ENCODE measurements around the gene ACSL6. TPM values are rescaled to one million over a fixed set of nuclear protein-coding genes. Genes with fewer than 3 reads are reported as not detected.
A peak's percentile ranks its signal among the peaks of the same experiment; 100 is the strongest.

Gene ACSL6
- total RNA-seq, 1 donor from 2014 or later, result not detected

DNA sequence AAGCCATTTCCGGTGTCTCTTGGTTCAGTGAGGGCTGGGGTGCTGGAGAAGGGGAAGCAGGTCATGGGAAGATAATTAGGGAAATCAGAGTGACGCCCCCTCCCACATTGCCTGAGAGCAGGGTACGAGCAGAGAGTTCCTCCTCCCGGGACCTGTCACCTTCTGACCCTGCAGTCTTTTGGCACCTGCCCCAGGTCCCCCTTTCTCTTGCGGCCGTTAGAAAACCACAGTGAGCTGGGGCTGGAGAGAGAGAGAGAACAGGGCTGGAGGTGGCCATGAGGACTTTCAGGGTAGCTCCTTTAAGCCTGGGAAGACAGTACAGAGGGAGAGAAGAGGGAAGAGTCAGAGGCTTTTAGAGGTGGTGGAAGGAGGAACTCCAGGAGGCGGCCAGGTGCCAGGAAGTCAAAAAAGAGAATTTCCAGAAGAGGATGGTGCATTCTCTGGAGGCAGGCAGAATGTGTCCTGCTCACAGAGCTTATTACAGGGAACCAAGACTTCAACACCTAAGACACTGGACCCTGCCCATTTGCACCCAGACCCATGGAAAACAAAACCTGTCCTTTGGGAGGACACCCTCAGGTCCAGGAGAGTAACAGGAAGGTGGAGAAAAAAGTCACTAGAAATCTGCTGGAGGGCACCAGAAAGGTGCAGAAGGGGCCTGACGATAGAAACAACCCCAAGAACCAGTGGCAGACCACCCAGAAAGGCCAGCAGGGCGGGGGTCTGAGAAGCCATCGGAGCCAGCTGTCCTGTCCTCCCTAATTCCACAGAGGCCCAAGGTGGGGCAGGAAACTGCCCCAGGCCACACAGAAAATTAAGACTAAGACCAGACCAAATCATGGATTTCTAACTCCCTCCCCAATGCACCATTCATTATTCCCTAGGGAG lies 6.5 kb upstream of the ACSL6 start:
- no peaks in the 10 kb centered on the region for H3K36me3 Mint-ChIP-seq
- no peak overlapping the region for H3K4me3 Mint-ChIP-seq
- H3K4me1 Mint-ChIP-seq, result no peaks in the 10 kb centered on the region
- no peak overlapping the region for H3K27ac Mint-ChIP-seq
- no peaks in the 10 kb centered on the region for H3K9me3 Mint-ChIP-seq
- peak in 1 of 2 experiments; percentile 28 for DNase-seq (ENCODE audit: low spot score in 2 of 2, unreplicated experiment in 2 of 2)
- H3K27me3 Mint-ChIP-seq (ENCODE audit: low read depth), result peaks cover 88% of the 10 kb centered on the region
- TF ChIP-seq CTCF (IDR thresholded peaks at IDR 0.05; ENCODE audit: unreplicated experiment), result no peak

- no peak for DNase-seq (ENCODE audit: low spot score in 2 of 2, unreplicated experiment in 2 of 2)
- Mint-ChIP-seq H3K27ac (no peak overlapping the region), H3K36me3 (no peaks in the 10 kb centered on the region), H3K4me3 (no peak overlapping the region), H3K9me3 (no peaks in the 10 kb centered on the region), H3K4me1 (no peaks in the 10 kb centered on the region), H3K27me3 (ENCODE audit: low read depth) (peaks cover 88% of the 10 kb centered on the region)
- TF ChIP-seq CTCF (IDR thresholded peaks at IDR 0.05; ENCODE audit: unreplicated experiment), result no peak
Measured at GRCh38 chr5:132017316-132017715, 5.9 kb upstream of the ACSL6 start.

DNA sequence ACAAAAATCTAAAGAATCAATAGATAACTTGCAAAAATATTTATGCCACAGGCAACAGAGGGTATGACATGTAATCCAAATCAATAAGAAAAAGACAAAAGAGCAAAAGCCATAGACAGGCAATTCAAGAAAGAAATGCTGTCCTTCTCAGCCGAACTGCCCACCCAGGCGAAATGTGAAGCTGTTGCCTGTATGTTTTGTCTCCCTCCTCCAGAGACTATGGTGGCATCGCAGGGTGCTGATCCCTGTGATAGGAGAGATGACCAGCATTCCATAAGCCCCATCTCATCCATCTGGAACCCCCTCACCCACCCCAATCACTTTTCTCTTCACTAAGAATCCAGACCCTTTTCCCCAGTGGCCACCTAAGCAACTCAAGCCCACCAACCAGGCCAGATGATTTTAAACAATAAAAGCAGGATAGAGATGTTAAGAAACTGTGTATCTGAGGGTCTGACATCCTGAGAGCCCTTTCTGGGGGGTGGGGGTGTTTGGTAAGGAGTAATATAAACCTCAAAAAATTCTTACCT lies 5.3 kb upstream of the ACSL6 start:
- no peaks in the 10 kb centered on the region for H3K4me1 Mint-ChIP-seq
- H3K4me3 Mint-ChIP-seq, result no peak overlapping the region
- H3K36me3 Mint-ChIP-seq, result no peaks in the 10 kb centered on the region
- H3K9me3 Mint-ChIP-seq, result no peaks in the 10 kb centered on the region
- peaks cover 88% of the 10 kb centered on the region for H3K27me3 Mint-ChIP-seq (ENCODE audit: low read depth)
- DNase-seq (ENCODE audit: low spot score in 2 of 2, unreplicated experiment in 2 of 2), result no peak
- H3K27ac Mint-ChIP-seq, result no peak overlapping the region
- no peak for TF ChIP-seq CTCF (IDR thresholded peaks at IDR 0.05; ENCODE audit: unreplicated experiment)

DNA sequence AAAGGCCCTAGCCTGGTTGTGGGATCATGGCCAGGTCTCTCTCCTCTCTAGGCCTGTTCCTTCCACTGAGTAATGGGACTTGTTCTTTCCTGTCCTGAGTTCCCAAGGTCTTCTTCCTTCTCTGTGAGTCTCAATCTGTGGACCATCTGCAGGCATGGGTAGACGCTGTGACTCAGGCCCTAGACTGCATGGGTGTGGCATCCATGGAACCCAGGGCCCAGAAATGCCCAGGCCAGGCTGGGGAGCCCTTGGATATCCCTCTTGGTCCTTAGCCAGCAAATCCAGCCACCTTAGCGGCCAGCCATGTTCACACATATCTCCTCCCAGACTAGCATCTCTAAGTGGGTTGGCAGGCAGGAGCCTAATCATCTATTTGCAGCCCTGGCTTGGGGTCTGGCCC lies 2.3 kb upstream of the ACSL6 start:
- Mint-ChIP-seq H3K4me3 (no peak overlapping the region), H3K4me1 (no peaks in the 10 kb centered on the region), H3K27me3 (ENCODE audit: low read depth) (peaks cover 92% of the 10 kb centered on the region), H3K9me3 (no peaks in the 10 kb centered on the region), H3K27ac (no peak overlapping the region), H3K36me3 (no peaks in the 10 kb centered on the region)
- DNase-seq (ENCODE audit: low spot score in 2 of 2, unreplicated experiment in 2 of 2), result no peak
- no peak for TF ChIP-seq CTCF (IDR thresholded peaks at IDR 0.05; ENCODE audit: unreplicated experiment)

GRCh38 chr5:132013006-132013689 lies 1.7 kb upstream of the ACSL6 start:
- H3K4me1 Mint-ChIP-seq, result no peaks in the 10 kb centered on the region
- no peak overlapping the region for H3K4me3 Mint-ChIP-seq
- DNase-seq (ENCODE audit: low spot score in 2 of 2, unreplicated experiment in 2 of 2), result peak in 1 of 2 experiments; percentile 19
- no peaks in the 10 kb centered on the region for H3K36me3 Mint-ChIP-seq
- H3K27ac Mint-ChIP-seq, result no peak overlapping the region
- TF ChIP-seq CTCF (IDR thresholded peaks at IDR 0.05; ENCODE audit: unreplicated experiment), result no peak
- H3K9me3 Mint-ChIP-seq, result no peaks in the 10 kb centered on the region
- peaks cover 94% of the 10 kb centered on the region for H3K27me3 Mint-ChIP-seq (ENCODE audit: low read depth)
